OCI-LY3 (cell line): Measurements from ENCODE around the gene IRX4.

Experiments
- EZH2phosphoT487 ChIP-seq: fragments of 200-600 bp; shearing (Covaris generic); IDR thresholded peaks from 2 replicates; pipeline ENCODE4 v1.6.1; 2018; ENCODE audit warnings: antibody characterized with exemption, mixed run types, low read depth
- TF ChIP-seq, protein P1 (sequence below): fragments of 200-600, 300-600 bp; sonication (generic); IDR thresholded peaks from 2 replicates; pipeline ENCODE4 v1.5.1; 2014; ENCODE audit warnings: antibody characterized with exemption, low read length, low read depth

DNA sequence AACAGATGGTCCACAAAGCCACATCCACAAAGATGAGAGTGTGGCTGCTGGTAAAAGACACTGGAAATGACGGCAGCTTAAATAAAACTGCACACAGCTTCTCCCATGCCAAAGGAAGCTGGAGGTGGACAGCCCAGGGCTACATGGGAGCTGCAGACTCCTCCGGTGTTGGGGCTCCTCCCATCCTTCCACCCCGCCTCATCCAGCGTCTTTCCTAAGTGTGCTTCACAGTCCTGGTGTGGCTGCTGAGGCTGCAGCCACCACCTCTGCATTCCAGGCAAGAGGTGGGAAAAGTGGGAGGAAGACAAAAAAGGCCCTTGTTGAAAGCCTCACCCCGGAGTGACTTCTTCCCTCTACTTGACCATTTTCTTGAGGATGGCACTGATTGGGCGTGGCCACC, 37.0 kb upstream of the IRX4 start:
- TF ChIP-seq, protein P1, sequence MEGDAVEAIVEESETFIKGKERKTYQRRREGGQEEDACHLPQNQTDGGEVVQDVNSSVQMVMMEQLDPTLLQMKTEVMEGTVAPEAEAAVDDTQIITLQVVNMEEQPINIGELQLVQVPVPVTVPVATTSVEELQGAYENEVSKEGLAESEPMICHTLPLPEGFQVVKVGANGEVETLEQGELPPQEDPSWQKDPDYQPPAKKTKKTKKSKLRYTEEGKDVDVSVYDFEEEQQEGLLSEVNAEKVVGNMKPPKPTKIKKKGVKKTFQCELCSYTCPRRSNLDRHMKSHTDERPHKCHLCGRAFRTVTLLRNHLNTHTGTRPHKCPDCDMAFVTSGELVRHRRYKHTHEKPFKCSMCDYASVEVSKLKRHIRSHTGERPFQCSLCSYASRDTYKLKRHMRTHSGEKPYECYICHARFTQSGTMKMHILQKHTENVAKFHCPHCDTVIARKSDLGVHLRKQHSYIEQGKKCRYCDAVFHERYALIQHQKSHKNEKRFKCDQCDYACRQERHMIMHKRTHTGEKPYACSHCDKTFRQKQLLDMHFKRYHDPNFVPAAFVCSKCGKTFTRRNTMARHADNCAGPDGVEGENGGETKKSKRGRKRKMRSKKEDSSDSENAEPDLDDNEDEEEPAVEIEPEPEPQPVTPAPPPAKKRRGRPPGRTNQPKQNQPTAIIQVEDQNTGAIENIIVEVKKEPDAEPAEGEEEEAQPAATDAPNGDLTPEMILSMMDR: no peak
- TF ChIP-seq EZH2phosphoT487: no peak
